AG08395 (cell line): ENCODE measurements around the gene SBF2.

Source experiments
- DNase-seq: peaks from one replicate; pipeline ENCODE4 v3.0.0; 2012; ENCODE audit warnings: mixed read lengths, low spot score

SBF2 gene

GRCh38 chr11:10302359-10302743 lies 8.3 kb upstream of the SBF2 start:
- no peak for DNase-seq

- DNase-seq = no peak
Observed at GRCh38 chr11:10301656-10302358, 7.8 kb upstream of the SBF2 start.

- DNase-seq = no peak
Observed at GRCh38 chr11:10298342-10298741, 4.3 kb upstream of the SBF2 start.

GRCh38 chr11:10295064-10295901 lies 1.3 kb upstream of the SBF2 start:
- DNase-seq = no peak

GRCh38 chr11:10294290-10294953 lies 403 bp upstream of the SBF2 start:
- DNase-seq = peak; percentile 59

- DNase-seq = no peak
Observed at GRCh38 chr11:10291801-10292638, 2.0 kb downstream of the SBF2 start.

GRCh38 chr11:10289765-10290380 lies 4.1 kb downstream of the SBF2 start:
- DNase-seq = no peak

- no peak for DNase-seq
Observed at GRCh38 chr11:10288881-10289764, 4.9 kb downstream of the SBF2 start.

- no peak for DNase-seq
Observed at GRCh38 chr11:10287766-10288715, 6.0 kb downstream of the SBF2 start.

- no peak for DNase-seq
Observed at GRCh38 chr11:10287140-10287539, 6.9 kb downstream of the SBF2 start.

- no peak for DNase-seq
Observed at GRCh38 chr11:10285148-10285802, 8.7 kb downstream of the SBF2 start.

GRCh38 chr11:10283991-10284390 lies 10.0 kb downstream of the SBF2 start:
- DNase-seq = no peak

GRCh38 chr11:10282117-10282516 lies 11.9 kb downstream of the SBF2 start:
- no peak for DNase-seq

- DNase-seq = no peak
Observed at GRCh38 chr11:10275714-10276113, 18.3 kb downstream of the SBF2 start.

GRCh38 chr11:10274726-10275125 lies 19.3 kb downstream of the SBF2 start:
- DNase-seq = no peak

- DNase-seq = no peak
Observed at GRCh38 chr11:10273738-10274137, 20.3 kb downstream of the SBF2 start.

- DNase-seq = no peak
Observed at GRCh38 chr11:10272132-10272531, 21.9 kb downstream of the SBF2 start.

GRCh38 chr11:10268746-10269488 lies 25.1 kb downstream of the SBF2 start:
- no peak for DNase-seq
